ENCODE measurements around the gene CBLC. TPM values are rescaled to one million over a fixed set of nuclear protein-coding genes. Genes with fewer than 3 reads are reported as not detected.

CBLC gene
- total and polyA plus RNA-seq, 4 donors: 0.25 to 0.44 TPM; not detected in 2

GRCh38 chr19:44757735-44758505 is 19.8 kb upstream of the CBLC start:
- DNase-seq (ENCODE audit: low read depth in 4 of 6, low spot score in 6 of 6): peak in 2 of 6 donors; percentile 81 to 85
- Histone ChIP-seq H3K27ac (ENCODE audit: low read depth, low read length) (peak overlapping the region; percentile 73), H3K36me3 (ENCODE audit: control insufficient read depth, insufficient read depth, low read length) (peaks cover 3% of the 10 kb centered on the region), H3K4me3 (ENCODE audit: low read depth, low read length) (peak overlapping the region; percentile 59), H3K9me3 (ENCODE audit: control insufficient read depth, insufficient read depth, low read length) (no peaks in the 10 kb centered on the region), H3K27me3 (ENCODE audit: control insufficient read depth, insufficient read depth, low read length) (peaks cover 47% of the 10 kb centered on the region), H3K4me1 (ENCODE audit: control insufficient read depth, insufficient read depth, low read length) (peaks cover 46% of the 10 kb centered on the region)
- under 1% methylated on average over 68 of the region's 68 CpGs for WGBS (ENCODE audit: insufficient coverage)

GRCh38 chr19:44758596-44758995 is 19.1 kb upstream of the CBLC start:
- no peak overlapping the region for H3K27ac ChIP-seq (ENCODE audit: low read depth, low read length)

GRCh38 chr19:44759083-44759804 is 18.4 kb upstream of the CBLC start:
- Histone ChIP-seq H3K36me3 (ENCODE audit: control insufficient read depth, insufficient read depth, low read length) (peaks cover 3% of the 10 kb centered on the region), H3K9me3 (ENCODE audit: control insufficient read depth, insufficient read depth, low read length) (no peaks in the 10 kb centered on the region), H3K27me3 (ENCODE audit: control insufficient read depth, insufficient read depth, low read length) (peaks cover 35% of the 10 kb centered on the region), H3K4me3 (ENCODE audit: low read depth, low read length) (no peak overlapping the region), H3K4me1 (ENCODE audit: control insufficient read depth, insufficient read depth, low read length) (peaks cover 33% of the 10 kb centered on the region), H3K27ac (ENCODE audit: low read depth, low read length) (no peak overlapping the region)
- 51% methylated on average over 4 of the region's 10 CpGs for WGBS (ENCODE audit: insufficient coverage)
- DNase-seq (ENCODE audit: low read depth in 4 of 6, low spot score in 6 of 6): no peak

More at GRCh38 chr19:44758596-44758995, 19.1 kb upstream of the CBLC start:
- DNase-seq (ENCODE audit: low read depth in 4 of 6, low spot score in 6 of 6): no peak
- H3K4me3 ChIP-seq (ENCODE audit: low read depth, low read length): peak overlapping the region; percentile 59
- H3K4me1 ChIP-seq (ENCODE audit: control insufficient read depth, insufficient read depth, low read length): peaks cover 39% of the 10 kb centered on the region
- H3K9me3 ChIP-seq (ENCODE audit: control insufficient read depth, insufficient read depth, low read length): no peaks in the 10 kb centered on the region
- H3K36me3 ChIP-seq (ENCODE audit: control insufficient read depth, insufficient read depth, low read length): peaks cover 3% of the 10 kb centered on the region
- 8% methylated on average over 9 of the region's 9 CpGs for WGBS (ENCODE audit: insufficient coverage)
- peaks cover 41% of the 10 kb centered on the region for H3K27me3 ChIP-seq (ENCODE audit: control insufficient read depth, insufficient read depth, low read length)

GRCh38 chr19:44762038-44762437 is 15.7 kb upstream of the CBLC start:
- Histone ChIP-seq H3K4me3 (ENCODE audit: low read depth, low read length) (no peak overlapping the region), H3K9me3 (ENCODE audit: control insufficient read depth, insufficient read depth, low read length) (no peaks in the 10 kb centered on the region), H3K36me3 (ENCODE audit: control insufficient read depth, insufficient read depth, low read length) (peaks cover 3% of the 10 kb centered on the region), H3K27ac (ENCODE audit: low read depth, low read length) (no peak overlapping the region), H3K4me1 (ENCODE audit: control insufficient read depth, insufficient read depth, low read length) (peaks cover 16% of the 10 kb centered on the region), H3K27me3 (ENCODE audit: control insufficient read depth, insufficient read depth, low read length) (peaks cover 10% of the 10 kb centered on the region)
- 79% methylated on average over 4 of the region's 8 CpGs for WGBS (ENCODE audit: insufficient coverage)
- no peak for DNase-seq (ENCODE audit: low read depth in 4 of 6, low spot score in 6 of 6)

- H3K4me1 ChIP-seq (ENCODE audit: control insufficient read depth, insufficient read depth, low read length): no peaks in the 10 kb centered on the region
- DNase-seq (ENCODE audit: low read depth in 4 of 6, low spot score in 6 of 6): no peak
- H3K4me3 ChIP-seq (ENCODE audit: low read depth, low read length): no peak overlapping the region
- H3K9me3 ChIP-seq (ENCODE audit: control insufficient read depth, insufficient read depth, low read length): no peaks in the 10 kb centered on the region
- H3K27me3 ChIP-seq (ENCODE audit: control insufficient read depth, insufficient read depth, low read length): peaks cover 3% of the 10 kb centered on the region
- no peak overlapping the region for H3K27ac ChIP-seq (ENCODE audit: low read depth, low read length)
- 82% methylated on average over 21 of the region's 22 CpGs for WGBS (ENCODE audit: insufficient coverage)
- H3K36me3 ChIP-seq (ENCODE audit: control insufficient read depth, insufficient read depth, low read length): no peaks in the 10 kb centered on the region
Observed at GRCh38 chr19:44765033-44765948, 12.4 kb upstream of the CBLC start.

GRCh38 chr19:44765949-44766335 is 11.7 kb upstream of the CBLC start:
- H3K27me3 ChIP-seq (ENCODE audit: control insufficient read depth, insufficient read depth, low read length): peaks cover 3% of the 10 kb centered on the region
- WGBS (ENCODE audit: insufficient coverage): 85% methylated on average over 2 of the region's 3 CpGs
- H3K27ac ChIP-seq (ENCODE audit: low read depth, low read length): no peak overlapping the region

GRCh38 chr19:44767295-44768180 is 10.2 kb upstream of the CBLC start:
- no peaks in the 10 kb centered on the region for H3K4me1 ChIP-seq (ENCODE audit: control insufficient read depth, insufficient read depth, low read length)
- H3K4me3 ChIP-seq (ENCODE audit: low read depth, low read length): no peak overlapping the region
- WGBS (ENCODE audit: insufficient coverage): 76% methylated on average over 4 of the region's 11 CpGs
- no peak for DNase-seq (ENCODE audit: low read depth in 4 of 6, low spot score in 6 of 6)
- H3K36me3 ChIP-seq (ENCODE audit: control insufficient read depth, insufficient read depth, low read length): no peaks in the 10 kb centered on the region
- H3K9me3 ChIP-seq (ENCODE audit: control insufficient read depth, insufficient read depth, low read length): no peaks in the 10 kb centered on the region
- H3K27ac ChIP-seq (ENCODE audit: low read depth, low read length): no peak overlapping the region
- H3K27me3 ChIP-seq (ENCODE audit: control insufficient read depth, insufficient read depth, low read length): peaks cover 3% of the 10 kb centered on the region

More at GRCh38 chr19:44765949-44766335, 11.7 kb upstream of the CBLC start:
- H3K4me3 ChIP-seq (ENCODE audit: low read depth, low read length): no peak overlapping the region
- DNase-seq (ENCODE audit: low read depth in 4 of 6, low spot score in 6 of 6): no peak
- no peaks in the 10 kb centered on the region for H3K36me3 ChIP-seq (ENCODE audit: control insufficient read depth, insufficient read depth, low read length)
- H3K4me1 ChIP-seq (ENCODE audit: control insufficient read depth, insufficient read depth, low read length): no peaks in the 10 kb centered on the region
- H3K9me3 ChIP-seq (ENCODE audit: control insufficient read depth, insufficient read depth, low read length): no peaks in the 10 kb centered on the region

GRCh38 chr19:44770550-44771257 is 7.0 kb upstream of the CBLC start:
- H3K27me3 ChIP-seq (ENCODE audit: control insufficient read depth, insufficient read depth, low read length): peaks cover 6% of the 10 kb centered on the region
- no peaks in the 10 kb centered on the region for H3K36me3 ChIP-seq (ENCODE audit: control insufficient read depth, insufficient read depth, low read length)
- H3K4me3 ChIP-seq (ENCODE audit: low read depth, low read length): no peak overlapping the region
- peak in 2 of 6 donors; percentile 74 to 85 for DNase-seq (ENCODE audit: low read depth in 4 of 6, low spot score in 6 of 6)
- H3K27ac ChIP-seq (ENCODE audit: low read depth, low read length): no peak overlapping the region
- WGBS (ENCODE audit: insufficient coverage): 8% methylated on average over 9 of the region's 15 CpGs
- H3K4me1 ChIP-seq (ENCODE audit: control insufficient read depth, insufficient read depth, low read length): no peaks in the 10 kb centered on the region
- no peaks in the 10 kb centered on the region for H3K9me3 ChIP-seq (ENCODE audit: control insufficient read depth, insufficient read depth, low read length)

All from spinal cord (tissue), 10 donors.